Ascending aorta (tissue), 2 donors: ENCODE measurements around the gene MPG. TPM values are rescaled to one million over a fixed set of nuclear protein-coding genes. Genes with fewer than 3 reads are reported as not detected.
"Not testable (repeated sequence)": the region's sequence is repeated elsewhere in the genome, so short reads cannot be mapped to it uniquely, and the experiment has no call there.

Source experiments
- DNase-seq, 2 donors: peaks; one replicate each; pipeline ENCODE4 v3.0.0-alpha.2; 2019; ENCODE audit warnings: low spot score in 2 of 2
- H3K27ac ChIP-seq, 2 donors: fragments of 200-600 bp; sonication (generic); one replicate each; pipeline ENCODE4 v1.5.1; 2016 to 2017; ENCODE audit warnings: mild to moderate bottlenecking in 1 of 2
- H3K27me3 ChIP-seq: fragments of 200-600 bp; sonication (generic); one replicate; pipeline ENCODE4 v1.5.1; 2017
- H3K36me3 ChIP-seq, 2 donors: fragments of 200-600 bp; sonication (generic); one replicate each; pipeline ENCODE4 v1.5.1; 2016
- H3K4me1 ChIP-seq, 2 donors: fragments of 200-600 bp; sonication (generic); one replicate each; pipeline ENCODE4 v1.5.1; 2016 to 2017; ENCODE audit warnings: mild to moderate bottlenecking in 1 of 2
- H3K4me3 ChIP-seq, 2 donors: fragments of 200-600 bp; sonication (generic); one replicate each; pipeline ENCODE4 v1.5.1; 2016 to 2017; ENCODE audit warnings: mild to moderate bottlenecking in 1 of 2
- H3K9me3 ChIP-seq, 2 donors: fragments of 200-600 bp; sonication (generic); one replicate each; pipeline ENCODE4 v1.5.1; 2016
- CTCF ChIP-seq, 3 experiments: fragments of 200-600 bp in 2 of 3; fragments of 450-650 bp in 1 of 3; sonication (generic) in 2 of 3; IDR thresholded peaks; one replicate each; pipeline ENCODE4 v1.5.1; 2016 to 2019; ENCODE audit warnings: antibody characterized with exemption in 3 of 3, mild to moderate bottlenecking in 1 of 3, moderate library complexity in 1 of 3
- intact Hi-C: fragments of 100-400 bp; cut with DNase I; formaldehyde crosslinking; loops from one replicate; pipeline ENCODE4 v1.15.1; 2023
- total RNA-seq: library from RNA; depleted of rRNA; stranded (reverse); fragments of >200 nt; gene quantifications from one replicate; pipeline ENCODE4 v1.1.0, GENCODE V29; 2016

The MPG gene
- total RNA-seq, 1 donor from 2014 or later = 406 TPM

- no peak for DNase-seq
- H3K36me3 ChIP-seq = peaks cover 12 to 25% of the 10 kb centered on the region in 2 donors
- no peak for TF ChIP-seq CTCF (IDR thresholded peaks at IDR 0.05)
- H3K4me3 ChIP-seq = no peak overlapping the region
- no peaks in the 10 kb centered on the region for H3K9me3 ChIP-seq
- no peaks in the 10 kb centered on the region for H3K27me3 ChIP-seq
- no peak overlapping the region for H3K27ac ChIP-seq
- no peaks in the 10 kb centered on the region for H3K4me1 ChIP-seq
- intact Hi-C loops = no loop called here
Measured at GRCh38 chr16:41439-42068, 36.5 kb upstream of the MPG start.

GRCh38 chr16:42069-42457, 36.0 kb upstream of the MPG start:
- no peak overlapping the region for H3K27ac ChIP-seq
- H3K4me3 ChIP-seq = no peak overlapping the region
- H3K4me1 ChIP-seq = no peaks in the 10 kb centered on the region
- DNase-seq = no peak
- TF ChIP-seq CTCF (IDR thresholded peaks at IDR 0.05) = no peak
- H3K27me3 ChIP-seq = no peaks in the 10 kb centered on the region
- H3K9me3 ChIP-seq = no peaks in the 10 kb centered on the region
- peaks cover 13 to 27% of the 10 kb centered on the region in 2 donors for H3K36me3 ChIP-seq
- intact Hi-C loops = no loop called here

GRCh38 chr16:42691-43090, 35.3 kb upstream of the MPG start:
- Histone ChIP-seq H3K27ac (no peak overlapping the region), H3K4me1 (no peaks in the 10 kb centered on the region), H3K36me3 (peaks cover 13 to 25% of the 10 kb centered on the region in 2 donors), H3K9me3 (no peaks in the 10 kb centered on the region), H3K27me3 (no peaks in the 10 kb centered on the region), H3K4me3 (no peak overlapping the region)
- intact Hi-C loops = no loop called here
- DNase-seq = no peak
- no peak for TF ChIP-seq CTCF (IDR thresholded peaks at IDR 0.05)

- DNase-seq = no peak
- intact Hi-C loops = no loop called here
- Histone ChIP-seq H3K4me3 (no peak overlapping the region), H3K27me3 (no peaks in the 10 kb centered on the region), H3K9me3 (no peaks in the 10 kb centered on the region), H3K36me3 (peaks cover 13 to 25% of the 10 kb centered on the region in 2 donors), H3K27ac (no peak overlapping the region), H3K4me1 (no peaks in the 10 kb centered on the region)
- no peak for TF ChIP-seq CTCF (IDR thresholded peaks at IDR 0.05)
Measured at GRCh38 chr16:43294-43693, 34.7 kb upstream of the MPG start.

GRCh38 chr16:44655-45054, 33.4 kb upstream of the MPG start:
- peak in 1 of 2 donors; percentile 50 for DNase-seq
- H3K4me3 ChIP-seq = no peak overlapping the region
- H3K36me3 ChIP-seq = peaks cover 13 to 25% of the 10 kb centered on the region in 2 donors
- no peak overlapping the region for H3K27ac ChIP-seq
- TF ChIP-seq CTCF (IDR thresholded peaks at IDR 0.05) = no peak
- intact Hi-C loops = no loop called here
- no peaks in the 10 kb centered on the region for H3K27me3 ChIP-seq
- no peaks in the 10 kb centered on the region for H3K4me1 ChIP-seq
- no peaks in the 10 kb centered on the region for H3K9me3 ChIP-seq

- no peak overlapping the region for H3K4me3 ChIP-seq
- H3K36me3 ChIP-seq = peaks cover 13 to 25% of the 10 kb centered on the region in 2 donors
- no peak for DNase-seq
- H3K4me1 ChIP-seq = no peaks in the 10 kb centered on the region
- no peaks in the 10 kb centered on the region for H3K9me3 ChIP-seq
- no peak overlapping the region for H3K27ac ChIP-seq
- TF ChIP-seq CTCF (IDR thresholded peaks at IDR 0.05) = no peak
- H3K27me3 ChIP-seq = no peaks in the 10 kb centered on the region
- intact Hi-C loops = no loop called here
Measured at GRCh38 chr16:45454-45853, 32.6 kb upstream of the MPG start.

GRCh38 chr16:46510-46909, 31.5 kb upstream of the MPG start:
- intact Hi-C loops, H3K4me3 ChIP-seq, H3K27me3 ChIP-seq, H3K27ac ChIP-seq, DNase-seq, H3K4me1 ChIP-seq, H3K9me3 ChIP-seq: not testable (repeated sequence)
- peaks cover 13 to 25% of the 10 kb centered on the region in 2 donors for H3K36me3 ChIP-seq
